CD14-positive monocyte (primary cell): ENCODE data around the gene FXYD3. TPM values are rescaled to one million over a fixed set of nuclear protein-coding genes. Genes with fewer than 3 reads are reported as not detected.

Experiments used
- DNase-seq, 3 donors: peaks; one replicate each; pipeline ENCODE4 v3.0.0-alpha.2; 2011 to 2022
- H2AFZ ChIP-seq: 2 replicates; pipeline ENCODE4 v1.6.0; 2012; ENCODE audit warnings: mild to moderate bottlenecking, low read depth, low read length, inconsistent platforms; ENCODE audit not compliant: insufficient read depth, poor library complexity, severe bottlenecking
- H3K27ac ChIP-seq, 2 donors: 1 replicate in 1 of 2; 2 replicates in 1 of 2; pipeline ENCODE4 v1.5.1; 2012 to 2013; ENCODE audit warnings: low read length in 2 of 2, control low read depth in 1 of 2, inconsistent platforms in 1 of 2, low read depth in 1 of 2, mild to moderate bottlenecking in 1 of 2
- H3K27me3 ChIP-seq, 2 donors: one replicate each; pipeline versions ENCODE4 v1.6.0 to v1.6.1; 2011 to 2013; ENCODE audit warnings: low read length in 2 of 2; ENCODE audit not compliant: control insufficient read depth in 2 of 2, insufficient read depth in 2 of 2
- H3K36me3 ChIP-seq, 2 donors: replicated peaks in 1 of 2; 1 replicate in 1 of 2; 2 replicates in 1 of 2; pipeline versions ENCODE4 v1.5.1 to v1.6.1; 2012 to 2013; ENCODE audit warnings: low read length in 2 of 2, control low read depth in 1 of 2, inconsistent platforms in 1 of 2, mild to moderate bottlenecking in 1 of 2; ENCODE audit not compliant: insufficient read depth in 2 of 2, control insufficient read depth in 1 of 2
- H3K4me1 ChIP-seq, 2 donors: 1 replicate in 1 of 2; 2 replicates in 1 of 2; pipeline versions ENCODE4 v1.5.1 to v1.6.1; 2012 to 2013; ENCODE audit warnings: low read length in 2 of 2, control low read depth in 1 of 2, inconsistent platforms in 1 of 2, mild to moderate bottlenecking in 1 of 2, moderate library complexity in 1 of 2; ENCODE audit not compliant: insufficient read depth in 2 of 2, control insufficient read depth in 1 of 2
- H3K4me2 ChIP-seq: replicated peaks from 2 replicates; pipeline ENCODE3; 2012; ENCODE audit warnings: low read length, moderate library complexity, mild to moderate bottlenecking; ENCODE audit not compliant: poor library complexity, severe bottlenecking; ENCODE audit errors: extremely low read depth
- H3K4me3 ChIP-seq, 3 experiments: fragments of 200-600 bp in 1 of 3; sonication (generic) in 1 of 3; replicated peaks in 1 of 3; 1 replicate in 2 of 3; 2 replicates in 1 of 3; pipeline ENCODE4 v1.5.1; 2011 to 2013; ENCODE audit warnings: low read length in 3 of 3, mild to moderate bottlenecking in 3 of 3, control low read depth in 2 of 3, low read depth in 2 of 3, inconsistent platforms in 1 of 3, moderate library complexity in 1 of 3
- H3K79me2 ChIP-seq: 2 replicates; pipeline ENCODE4 v1.6.0; 2012; ENCODE audit warnings: mild to moderate bottlenecking, control low read depth, inconsistent platforms, low read length, moderate library complexity; ENCODE audit not compliant: insufficient read depth
- H3K9ac ChIP-seq: 2 replicates; pipeline ENCODE4 v1.6.0; 2017; ENCODE audit warnings: low read length, mild to moderate bottlenecking; ENCODE audit not compliant: insufficient read depth, poor library complexity, severe bottlenecking
- H3K9me3 ChIP-seq, 2 donors: replicated peaks in 1 of 2; 1 replicate in 1 of 2; 2 replicates in 1 of 2; pipeline versions ENCODE4 v1.5.1 to v1.6.1; 2012 to 2013; ENCODE audit warnings: low read length in 2 of 2, control low read depth in 1 of 2; ENCODE audit not compliant: control insufficient read depth in 1 of 2, insufficient read depth in 1 of 2
- H4K20me1 ChIP-seq: 2 replicates; pipeline ENCODE4 v1.6.0; 2012; ENCODE audit warnings: mild to moderate bottlenecking, low read length, control low read depth, moderate library complexity; ENCODE audit not compliant: insufficient read depth
- H3K27ac Mint-ChIP-seq, 7 donors: one replicate each; pipeline ENCODE4 v1.8.0; 2020; ENCODE audit warnings: mild to moderate bottlenecking in 7 of 7, mixed read lengths in 7 of 7, moderate library complexity in 6 of 7, inconsistent platforms in 2 of 7
- H3K27me3 Mint-ChIP-seq, 3 donors: one replicate each; pipeline ENCODE4 v1.8.0; 2021 to 2022; ENCODE audit warnings: low read depth in 3 of 3, mild to moderate bottlenecking in 3 of 3, mixed read lengths in 3 of 3, moderate library complexity in 3 of 3, inconsistent platforms in 1 of 3
- H3K36me3 Mint-ChIP-seq, 2 donors: one replicate each; pipeline ENCODE4 v1.8.0; 2020; ENCODE audit warnings: mixed read lengths in 2 of 2, inconsistent platforms in 1 of 2, mild to moderate bottlenecking in 1 of 2
- H3K4me1 Mint-ChIP-seq: one replicate; pipeline ENCODE4 v1.8.0; 2020; ENCODE audit warnings: mild to moderate bottlenecking, mixed read lengths
- H3K4me3 Mint-ChIP-seq, 2 donors: one replicate each; pipeline ENCODE4 v1.8.0; 2020; ENCODE audit warnings: mild to moderate bottlenecking in 2 of 2, mixed read lengths in 2 of 2, moderate library complexity in 1 of 2
- H3K9me3 Mint-ChIP-seq, 7 donors: one replicate each; pipeline ENCODE4 v1.8.0; 2020 to 2022; ENCODE audit warnings: mixed read lengths in 7 of 7, mild to moderate bottlenecking in 6 of 7, moderate library complexity in 6 of 7, inconsistent platforms in 2 of 7
- CTCF ChIP-seq: fragments of 200-600 bp; IDR thresholded peaks from one replicate; pipeline ENCODE4 v1.8.0; 2022; ENCODE audit warnings: antibody characterized with exemption, mild to moderate bottlenecking
- WGBS: methylation state at CpG from one replicate; pipeline ENCODE4 v1.1.5; 2013; ENCODE audit warnings: missing lambda C conversion rate; ENCODE audit not compliant: insufficient coverage; 5-methylcytosine and 5-hydroxymethylcytosine counted together
- intact Hi-C, 2 donors: fragments of 100-400 bp; cut with micrococcal nuclease; formaldehyde crosslinking; loops; one replicate each; pipeline versions ENCODE4 v1.15.0 to v1.15.1; 2023
- polyA plus RNA-seq, 3 donors: library from polyadenylated mRNA; depleted of rRNA in 1 of 3; unstranded in 2 of 3; stranded (reverse) in 1 of 3; fragments of 300-500 nt in 2 of 3; fragments of >200 nt in 1 of 3; fragmentation: Illumina TruSeq in 2 of 3; gene quantifications; 1 replicate in 2 of 3; 2 replicates in 1 of 3; pipeline ENCODE4 v1.2.3, GENCODE V29; 2012 to 2021

Gene FXYD3
- polyA plus RNA-seq, 3 donors, result not detected

GRCh38 chr19:35120492-35120891, 4.9 kb downstream of the FXYD3 start:
- WGBS, result 10% methylated on average over 3 of the region's 7 CpGs
- no peak overlapping the region for H3K4me2 ChIP-seq

GRCh38 chr19:35120898-35121297, 5.3 kb downstream of the FXYD3 start:
- Histone ChIP-seq H3K9me3 (no peaks in the 10 kb centered on the region), H3K4me1 (peaks cover 32 to 40% of the 10 kb centered on the region in 2 donors), H3K36me3 (no peaks in the 10 kb centered on the region), H3K4me3 (no peak overlapping the region), H4K20me1 (no peaks in the 10 kb centered on the region), H3K9ac (no peak overlapping the region), H2AFZ (no peak overlapping the region), H3K27ac (no peak overlapping the region), H3K27me3 (no peaks in the 10 kb centered on the region), H3K79me2 (no peaks in the 10 kb centered on the region), H3K4me2 (no peak overlapping the region)
- peaks cover 9 to 23% (median 16%) of the 10 kb centered on the region in 3 donors for H3K27me3 Mint-ChIP-seq
- WGBS, result 82% methylated on average over 3 of the region's 7 CpGs
- peak in 1 of 3 donors; percentile 34 for DNase-seq
- H3K9me3 Mint-ChIP-seq, result peaks cover 0 to 2% (median 0%) of the 10 kb centered on the region in 7 donors
- intact Hi-C loops, result no loop called here
- H3K27ac Mint-ChIP-seq, result peak overlapping the region in 3 of 7 donors; percentile 11 to 72 (median 64)
- H3K36me3 Mint-ChIP-seq, result no peaks in the 10 kb centered on the region
- peaks cover 42% of the 10 kb centered on the region for H3K4me1 Mint-ChIP-seq
- TF ChIP-seq CTCF, result no peak
- no peak overlapping the region for H3K4me3 Mint-ChIP-seq

More at GRCh38 chr19:35120492-35120891, 4.9 kb downstream of the FXYD3 start:
- no peaks in the 10 kb centered on the region for H3K9me3 ChIP-seq
- no peak overlapping the region for H3K27ac ChIP-seq
- peaks cover 42% of the 10 kb centered on the region for H3K4me1 Mint-ChIP-seq
- DNase-seq, result peak; percentile 47 to 86 (median 58)
- TF ChIP-seq CTCF, result no peak
- no peak overlapping the region for H3K4me3 Mint-ChIP-seq
- H2AFZ ChIP-seq, result no peak overlapping the region
- H3K27me3 ChIP-seq, result no peaks in the 10 kb centered on the region
- H3K27ac Mint-ChIP-seq, result peak overlapping the region in 3 of 7 donors; percentile 14 to 65 (median 64)
- peaks cover 32 to 40% of the 10 kb centered on the region in 2 donors for H3K4me1 ChIP-seq
- no peaks in the 10 kb centered on the region for H3K36me3 Mint-ChIP-seq
- H3K9me3 Mint-ChIP-seq, result peaks cover 0 to 2% (median 0%) of the 10 kb centered on the region in 7 donors
- no peak overlapping the region for H3K4me3 ChIP-seq
- no peaks in the 10 kb centered on the region for H3K36me3 ChIP-seq
- no peak overlapping the region for H3K9ac ChIP-seq
- no peaks in the 10 kb centered on the region for H3K79me2 ChIP-seq
- intact Hi-C loops, result no loop called here
- peaks cover 9 to 23% (median 16%) of the 10 kb centered on the region in 3 donors for H3K27me3 Mint-ChIP-seq
- no peaks in the 10 kb centered on the region for H4K20me1 ChIP-seq
